HG02623 (cell line): ENCODE measurements around the gene FBXO31.

ENCODE experiments used
- ATAC-seq: cut with Tn5 transposase; IDR thresholded peaks from one replicate; pipeline ENCODE4 v1.9.1; 2021; ENCODE audit warnings: moderate library complexity; ENCODE audit not compliant: unreplicated experiment

Gene FBXO31

GRCh38 chr16:87330646-87331045 lies 52.9 kb downstream of the FBXO31 start:
- ATAC-seq, result no peak

DNA sequence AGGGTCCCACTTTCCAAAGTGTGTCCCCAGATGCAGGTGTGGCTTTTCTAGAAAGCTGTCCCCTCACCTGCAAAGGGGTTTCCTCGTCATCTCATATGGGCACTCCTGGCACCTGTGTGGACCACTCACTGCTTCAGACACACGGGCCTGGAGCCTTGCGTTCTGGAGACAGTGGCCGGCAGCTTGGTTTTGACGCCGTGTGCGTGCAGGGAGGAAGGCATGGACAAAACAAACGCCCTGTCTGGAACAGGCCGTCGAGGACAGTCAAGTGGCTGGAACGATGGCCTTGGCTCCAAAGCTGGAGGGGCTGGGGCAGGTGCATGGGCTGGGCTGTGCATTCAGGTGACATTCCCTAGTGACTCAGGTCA lies 53.3 kb downstream of the FBXO31 start:
- no peak for ATAC-seq

GRCh38 chr16:87329436-87330256 lies 53.9 kb downstream of the FBXO31 start:
- no peak for ATAC-seq

DNA sequence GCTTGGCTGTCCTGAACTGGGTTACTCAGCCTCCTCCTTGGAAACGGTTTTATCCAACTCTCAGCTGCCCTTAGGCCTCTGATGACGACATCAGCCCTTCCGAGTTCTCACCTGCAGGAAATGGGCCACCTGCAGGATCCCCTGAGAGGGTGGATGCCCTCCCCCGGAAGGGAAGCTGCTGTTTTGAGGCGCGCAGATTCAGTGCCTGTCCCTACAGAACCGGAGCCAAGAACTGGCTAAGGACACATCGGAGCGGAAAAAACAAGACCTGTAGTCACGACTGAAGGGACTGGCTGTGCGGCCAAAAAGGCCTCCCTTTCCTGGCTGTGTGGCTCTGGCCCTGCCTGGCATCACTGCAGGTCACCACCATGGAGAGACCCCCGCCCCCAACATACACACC lies 54.7 kb downstream of the FBXO31 start:
- ATAC-seq, result no peak

GRCh38 chr16:87327798-87328495 lies 55.6 kb downstream of the FBXO31 start:
- ATAC-seq, result no peak

DNA sequence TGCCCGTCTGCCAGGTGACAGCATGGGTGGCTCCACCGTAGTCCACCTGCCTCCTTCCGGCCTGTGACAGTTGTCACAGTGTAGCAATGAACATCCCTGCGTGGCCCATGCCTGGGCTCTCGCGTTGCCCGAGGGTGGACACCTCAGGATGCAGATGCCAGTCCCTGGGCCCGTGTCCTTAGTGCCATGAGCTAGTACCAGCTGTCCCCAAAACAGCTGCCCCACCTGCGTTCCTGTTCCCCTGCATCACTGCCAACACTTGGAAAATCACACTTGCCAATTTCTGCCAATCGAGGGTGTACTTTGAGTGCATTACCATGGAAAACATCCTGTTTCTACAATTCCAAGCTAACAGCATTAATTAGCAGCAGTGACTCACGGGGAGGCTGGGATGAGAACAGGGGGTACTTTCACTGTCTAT lies 57.4 kb downstream of the FBXO31 start:
- ATAC-seq, result no peak

DNA sequence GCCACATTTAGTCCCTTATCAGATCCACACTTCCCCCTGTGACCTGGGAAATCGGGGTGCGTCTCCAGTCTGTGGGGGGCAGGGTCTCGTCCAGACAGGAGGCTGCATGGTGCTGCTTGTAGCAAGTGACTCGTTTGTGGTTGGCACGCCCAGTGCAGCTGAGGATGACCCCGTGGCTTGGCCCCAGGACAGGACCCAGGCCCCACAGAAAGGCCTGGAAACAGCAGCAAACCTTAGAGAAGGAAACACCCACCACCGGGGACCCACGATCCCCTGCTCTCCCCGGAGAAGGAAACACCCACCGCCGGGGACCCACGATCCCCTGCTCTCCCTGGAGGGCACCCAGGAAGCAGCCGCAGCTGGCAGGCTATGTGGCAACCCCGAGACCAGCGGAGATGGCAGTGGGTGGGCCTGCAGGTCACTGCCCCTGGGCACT lies 58.1 kb downstream of the FBXO31 start:
- ATAC-seq, result no peak

GRCh38 chr16:87324411-87325275 lies 58.9 kb downstream of the FBXO31 start:
- no peak for ATAC-seq

- no peak for ATAC-seq
Measured at GRCh38 chr16:87323727-87324410, 59.7 kb downstream of the FBXO31 start.

DNA sequence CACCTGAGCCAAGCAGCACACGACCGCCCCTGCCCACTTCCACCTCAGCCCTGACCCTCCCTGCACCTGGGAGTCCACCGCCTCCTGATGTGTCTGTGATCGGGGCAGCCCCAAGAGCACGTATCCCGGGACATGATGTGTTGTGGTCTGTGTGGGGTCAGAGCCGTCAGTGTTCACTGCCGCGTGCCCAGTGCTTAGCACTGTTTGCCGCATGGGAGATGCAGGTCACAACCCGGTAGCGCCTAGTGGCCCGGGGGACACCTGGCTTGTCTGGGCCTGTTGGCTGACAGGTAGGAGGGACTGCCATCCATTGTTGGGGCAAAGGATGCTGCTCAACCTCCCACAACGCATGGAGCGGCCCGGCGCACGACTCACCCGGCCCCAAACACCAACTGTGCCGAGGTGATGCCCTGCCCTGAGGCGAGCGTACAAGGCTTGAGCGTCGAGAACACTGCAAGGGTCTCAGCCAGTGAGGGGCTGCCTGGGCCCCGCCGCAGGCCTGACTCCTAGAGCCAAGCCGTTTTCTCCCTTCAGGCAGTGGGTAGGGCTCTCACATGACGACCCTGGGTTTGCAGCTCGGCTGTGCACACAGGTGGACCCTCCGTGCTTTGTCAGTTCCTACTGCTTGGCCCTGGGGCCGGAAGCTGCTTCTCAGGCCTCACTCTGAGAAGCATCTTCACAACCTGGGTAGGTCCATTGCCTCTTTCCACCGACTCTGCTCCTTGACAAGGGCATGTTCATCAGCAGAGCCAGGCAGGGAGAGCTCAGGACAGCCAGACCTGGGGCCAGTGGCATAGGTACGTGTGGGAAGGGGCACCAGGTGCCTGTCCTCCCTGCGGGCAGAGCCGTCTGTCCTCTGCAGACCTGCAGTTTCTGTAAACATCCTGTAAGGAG lies 60.5 kb downstream of the FBXO31 start:
- no peak for ATAC-seq

GRCh38 chr16:87322360-87322759 lies 61.2 kb downstream of the FBXO31 start:
- ATAC-seq, result no peak

- ATAC-seq, result no peak
Measured at GRCh38 chr16:87321336-87322107, 62.1 kb downstream of the FBXO31 start.

- no peak for ATAC-seq
Measured at GRCh38 chr16:87320510-87321227, 62.9 kb downstream of the FBXO31 start.

DNA sequence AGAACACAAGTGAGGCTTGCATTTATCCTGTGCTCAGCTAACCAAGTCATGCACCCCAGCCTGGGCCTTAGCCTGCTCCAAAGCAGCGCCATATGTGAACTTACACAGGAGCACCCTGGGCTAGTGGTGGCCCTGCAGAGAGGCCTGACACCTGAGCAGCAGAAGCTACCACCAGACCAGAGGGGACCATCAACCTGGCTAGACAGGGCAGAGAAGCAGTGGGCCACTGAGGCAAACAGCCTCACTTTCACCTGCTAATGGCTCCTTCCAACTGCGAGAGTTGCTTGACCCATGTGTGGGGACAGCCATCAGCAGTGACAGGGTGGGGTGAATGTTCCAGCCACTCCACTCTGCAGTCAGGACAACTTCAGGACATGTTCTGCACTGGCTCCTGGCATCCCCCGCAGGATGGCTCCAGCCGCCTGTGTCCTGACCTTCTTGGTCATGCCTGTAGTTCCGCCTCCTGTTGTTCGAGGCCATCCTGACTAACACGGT lies 63.5 kb downstream of the FBXO31 start:
- ATAC-seq, result no peak

DNA sequence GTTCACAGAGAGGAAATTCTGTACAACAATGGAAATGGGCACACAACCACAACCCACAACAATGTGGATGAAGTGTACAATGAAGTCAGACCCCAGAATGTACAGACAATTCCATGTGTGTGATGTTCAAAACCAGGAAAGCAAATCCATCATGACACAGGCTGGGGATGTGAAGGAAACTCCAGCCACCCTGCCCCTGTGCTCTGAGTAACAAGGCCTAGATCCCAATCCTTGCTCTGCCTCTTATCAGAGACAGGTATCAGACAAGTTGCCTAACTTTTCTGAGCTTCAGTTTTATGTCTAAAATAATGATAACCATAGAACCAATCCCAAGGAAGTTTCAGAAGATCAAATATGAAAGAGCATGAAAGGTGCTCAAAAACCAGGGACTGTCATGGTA lies 64.6 kb downstream of the FBXO31 start:
- ATAC-seq, result no peak

- ATAC-seq, result no peak
Measured at GRCh38 chr16:87317750-87318644, 65.6 kb downstream of the FBXO31 start.
